Ascending aorta (tissue), 2 donors: ENCODE measurements around the gene CTCF. TPM values are rescaled to one million over a fixed set of nuclear protein-coding genes. Genes with fewer than 3 reads are reported as not detected.

Source experiments
- DNase-seq, 2 donors: peaks; one replicate each; pipeline ENCODE4 v3.0.0-alpha.2; 2019; ENCODE audit warnings: low spot score in 2 of 2
- H3K27ac ChIP-seq, 2 donors: fragments of 200-600 bp; sonication (generic); one replicate each; pipeline ENCODE4 v1.5.1; 2016 to 2017; ENCODE audit warnings: mild to moderate bottlenecking in 1 of 2
- H3K27me3 ChIP-seq: fragments of 200-600 bp; sonication (generic); one replicate; pipeline ENCODE4 v1.5.1; 2017
- H3K36me3 ChIP-seq, 2 donors: fragments of 200-600 bp; sonication (generic); one replicate each; pipeline ENCODE4 v1.5.1; 2016
- H3K4me1 ChIP-seq, 2 donors: fragments of 200-600 bp; sonication (generic); one replicate each; pipeline ENCODE4 v1.5.1; 2016 to 2017; ENCODE audit warnings: mild to moderate bottlenecking in 1 of 2
- H3K4me3 ChIP-seq, 2 donors: fragments of 200-600 bp; sonication (generic); one replicate each; pipeline ENCODE4 v1.5.1; 2016 to 2017; ENCODE audit warnings: mild to moderate bottlenecking in 1 of 2
- H3K9me3 ChIP-seq, 2 donors: fragments of 200-600 bp; sonication (generic); one replicate each; pipeline ENCODE4 v1.5.1; 2016
- CTCF ChIP-seq, 3 experiments: fragments of 200-600 bp in 2 of 3; fragments of 450-650 bp in 1 of 3; sonication (generic) in 2 of 3; IDR thresholded peaks; one replicate each; pipeline ENCODE4 v1.5.1; 2016 to 2019; ENCODE audit warnings: antibody characterized with exemption in 3 of 3, mild to moderate bottlenecking in 1 of 3, moderate library complexity in 1 of 3
- intact Hi-C: fragments of 100-400 bp; cut with DNase I; formaldehyde crosslinking; loops from one replicate; pipeline ENCODE4 v1.15.1; 2023
- total RNA-seq: library from RNA; depleted of rRNA; stranded (reverse); fragments of >200 nt; gene quantifications from one replicate; pipeline ENCODE4 v1.1.0, GENCODE V29; 2016

Gene CTCF
- total RNA-seq, 1 donor from 2014 or later = 38.6 TPM

GRCh38 chr16:67538666-67539101 lies 23.6 kb upstream of the CTCF start:
- Histone ChIP-seq H3K9me3 (no peaks in the 10 kb centered on the region), H3K4me1 (peaks cover 9 to 16% of the 10 kb centered on the region in 2 donors), H3K27me3 (no peaks in the 10 kb centered on the region), H3K36me3 (peaks cover 40 to 48% of the 10 kb centered on the region in 2 donors), H3K4me3 (peak overlapping the region; percentile 67 to 90), H3K27ac (peak overlapping the region; percentile 77 to 85)
- no peak for TF ChIP-seq CTCF (IDR thresholded peaks at IDR 0.05)
- DNase-seq = no peak
- intact Hi-C loops = no loop called here

- Histone ChIP-seq H3K27me3 (no peaks in the 10 kb centered on the region), H3K36me3 (peaks cover 45 to 54% of the 10 kb centered on the region in 2 donors), H3K27ac (no peak overlapping the region), H3K4me1 (peaks cover 9 to 16% of the 10 kb centered on the region in 2 donors), H3K4me3 (no peak overlapping the region), H3K9me3 (no peaks in the 10 kb centered on the region)
- no peak for TF ChIP-seq CTCF (IDR thresholded peaks at IDR 0.05)
- no peak for DNase-seq
- intact Hi-C loops = no loop called here
These were observed 23.1 kb upstream of the CTCF start for GRCh38 chr16:67539271-67539670.

- Histone ChIP-seq H3K36me3 (peaks cover 52 to 60% of the 10 kb centered on the region in 2 donors), H3K9me3 (no peaks in the 10 kb centered on the region), H3K4me1 (peaks cover 9 to 16% of the 10 kb centered on the region in 2 donors), H3K27ac (no peak overlapping the region), H3K4me3 (no peak overlapping the region), H3K27me3 (no peaks in the 10 kb centered on the region)
- DNase-seq = no peak
- intact Hi-C loops = no loop called here
- TF ChIP-seq CTCF (IDR thresholded peaks at IDR 0.05) = no peak
These were observed 22.4 kb upstream of the CTCF start for GRCh38 chr16:67539691-67540635.

- intact Hi-C loops = no loop called here
- no peaks in the 10 kb centered on the region for H3K27me3 ChIP-seq
- H3K4me3 ChIP-seq = no peak overlapping the region
- TF ChIP-seq CTCF (IDR thresholded peaks at IDR 0.05) = no peak
- no peak overlapping the region for H3K27ac ChIP-seq
- no peaks in the 10 kb centered on the region for H3K9me3 ChIP-seq
- peaks cover 9 to 16% of the 10 kb centered on the region in 2 donors for H3K4me1 ChIP-seq
- peaks cover 59 to 68% of the 10 kb centered on the region in 2 donors for H3K36me3 ChIP-seq
- DNase-seq = no peak
These were observed 21.6 kb upstream of the CTCF start for GRCh38 chr16:67540756-67541155.

- TF ChIP-seq CTCF (IDR thresholded peaks at IDR 0.05) = no peak
- Histone ChIP-seq H3K4me3 (no peak overlapping the region), H3K27ac (peak overlapping the region in 1 of 2 donors; percentile 17), H3K9me3 (no peaks in the 10 kb centered on the region), H3K36me3 (peaks cover 68 to 73% of the 10 kb centered on the region in 2 donors), H3K27me3 (no peaks in the 10 kb centered on the region), H3K4me1 (peaks cover 11 to 19% of the 10 kb centered on the region in 2 donors)
- DNase-seq = no peak
- intact Hi-C loops = no loop called here
These were observed 20.7 kb upstream of the CTCF start for GRCh38 chr16:67541391-67542263.
